GM21576 (cell line): Measurements from ENCODE around the gene LRRC7.

Experiments used
- ATAC-seq: cut with Tn5 transposase; IDR thresholded peaks from one replicate; pipeline ENCODE4 v1.9.1; 2021; ENCODE audit warnings: mild to moderate bottlenecking, moderate library complexity; ENCODE audit not compliant: unreplicated experiment

Gene LRRC7

GRCh38 chr1:69587391-69587790, 19.7 kb downstream of the LRRC7 start:
- ATAC-seq: no peak

GRCh38 chr1:69589799-69590198, 22.1 kb downstream of the LRRC7 start:
- no peak for ATAC-seq

- no peak for ATAC-seq
Observed at GRCh38 chr1:69592341-69592740, 24.6 kb downstream of the LRRC7 start.

GRCh38 chr1:69595486-69595885, 27.8 kb downstream of the LRRC7 start:
- ATAC-seq: no peak

- ATAC-seq: no peak
Observed at GRCh38 chr1:69611316-69611715, 43.6 kb downstream of the LRRC7 start.

GRCh38 chr1:69613414-69613813, 45.7 kb downstream of the LRRC7 start:
- no peak for ATAC-seq

- ATAC-seq: no peak
Observed at GRCh38 chr1:69638673-69639072, 71.0 kb downstream of the LRRC7 start.

GRCh38 chr1:69639159-69639558, 71.4 kb downstream of the LRRC7 start:
- ATAC-seq: no peak

- no peak for ATAC-seq
Observed at GRCh38 chr1:69643266-69643665, 75.5 kb downstream of the LRRC7 start.

- ATAC-seq: no peak
Observed at GRCh38 chr1:69645477-69645876, 77.8 kb downstream of the LRRC7 start.

- ATAC-seq: no peak
Observed at GRCh38 chr1:69648486-69648885, 80.8 kb downstream of the LRRC7 start.

- no peak for ATAC-seq
Observed at GRCh38 chr1:69649383-69649990, 81.8 kb downstream of the LRRC7 start.

GRCh38 chr1:69650779-69651178, 83.1 kb downstream of the LRRC7 start:
- no peak for ATAC-seq

- no peak for ATAC-seq
Observed at GRCh38 chr1:69651656-69652055, 83.9 kb downstream of the LRRC7 start.

GRCh38 chr1:69657971-69658370, 90.2 kb downstream of the LRRC7 start:
- no peak for ATAC-seq

GRCh38 chr1:69661686-69662085, 94.0 kb downstream of the LRRC7 start:
- no peak for ATAC-seq

- no peak for ATAC-seq
Observed at GRCh38 chr1:69662321-69662720, 94.6 kb downstream of the LRRC7 start.

- ATAC-seq: no peak
Observed at GRCh38 chr1:69671363-69672010, 103.8 kb downstream of the LRRC7 start.

- no peak for ATAC-seq
Observed at GRCh38 chr1:69673321-69673720, 105.6 kb downstream of the LRRC7 start.

GRCh38 chr1:69679965-69680364, 112.2 kb downstream of the LRRC7 start:
- no peak for ATAC-seq

- ATAC-seq: no peak
Observed at GRCh38 chr1:69686367-69686984, 118.8 kb downstream of the LRRC7 start.

- ATAC-seq: no peak
Observed at GRCh38 chr1:69688193-69688592, 120.5 kb downstream of the LRRC7 start.
